H1 (cell line): ENCODE data around the gene DGKH. TPM values are rescaled to one million over a fixed set of nuclear protein-coding genes. Genes with fewer than 3 reads are reported as not detected.

Experiments used
- CTCF ChIA-PET: fragments of 300-600 bp; sonication (Branson Sonifier 250); formaldehyde crosslinking; loops from one replicate; lab custom pipeline; 2021; ENCODE audit not compliant: partially characterized antibody; lab: Charles Lee
- POLR2A ChIA-PET: fragments of 300-600 bp; sonication (Branson Sonifier 250); formaldehyde crosslinking; loops from one replicate; lab custom pipeline; 2021; ENCODE audit warnings: inconsistent platforms; ENCODE audit not compliant: partially characterized antibody; lab: Charles Lee
- DNase-seq, 2 experiments: peaks; one replicate each; pipeline versions ENCODE4 v3.0.0 to v3.0.0-alpha.2; 2010 to 2022; ENCODE audit warnings: low spot score in 2 of 2, low read depth in 1 of 2, mixed read lengths in 1 of 2
- FAIRE-seq: peaks from 2 replicates; lab custom pipeline; 2011; peaks lifted over from hg19 to GRCh38; lab: Jason Lieb, UNC
- H2AFZ ChIP-seq: 2 replicates; pipeline ENCODE4 v1.8.1; 2012; ENCODE audit warnings: low read length, inconsistent platforms
- H2AK5ac ChIP-seq: 2 replicates; pipeline ENCODE4 v1.6.1; 2013; ENCODE audit warnings: low read depth, low read length
- H2BK120ac ChIP-seq: replicated peaks from 2 replicates; pipeline ENCODE3; 2013; ENCODE audit warnings: low read depth, low read length, inconsistent platforms
- H2BK12ac ChIP-seq: 2 replicates; pipeline ENCODE4 v1.6.1; 2013; ENCODE audit warnings: low read depth, low read length
- H2BK15ac ChIP-seq: 2 replicates; pipeline ENCODE4 v1.6.1; 2013; ENCODE audit warnings: low read length
- H2BK20ac ChIP-seq: 2 replicates; pipeline ENCODE4 v1.6.1; 2013; ENCODE audit warnings: low read length
- H2BK5ac ChIP-seq: 2 replicates; pipeline ENCODE4 v1.6.1; 2013; ENCODE audit warnings: low read depth, low read length
- H3K14ac ChIP-seq: 2 replicates; pipeline ENCODE4 v1.6.1; 2013; ENCODE audit warnings: inconsistent platforms; ENCODE audit not compliant: insufficient read length
- H3K18ac ChIP-seq: 2 replicates; pipeline ENCODE4 v1.6.1; 2013; ENCODE audit warnings: low read length; ENCODE audit errors: extremely low read depth
- H3K23ac ChIP-seq: 2 replicates; pipeline ENCODE4 v1.6.1; 2013; ENCODE audit warnings: inconsistent platforms; ENCODE audit not compliant: insufficient read length
- H3K23me2 ChIP-seq: 2 replicates; pipeline ENCODE4 v1.6.1; 2013; ENCODE audit warnings: low read depth, low read length
- H3K27ac ChIP-seq: 2 replicates; pipeline ENCODE4 v1.6.1; 2011; ENCODE audit warnings: low read depth, low read length, inconsistent platforms
- H3K27me3 ChIP-seq, 4 experiments: replicated peaks in 1 of 4; 1 replicate in 1 of 4; 2 replicates in 3 of 4; pipeline versions ENCODE4 v1.6.1 to v1.8.1; 2011 to 2013; ENCODE audit warnings: low read length in 3 of 4, mild to moderate bottlenecking in 3 of 4, inconsistent platforms in 2 of 4, mixed read lengths in 2 of 4, moderate library complexity in 1 of 4; ENCODE audit not compliant: control insufficient read depth in 3 of 4, insufficient read depth in 3 of 4; ENCODE audit errors: extremely low read depth in 1 of 4
- H3K36me3 ChIP-seq, 4 experiments: 2 replicates each; pipeline versions ENCODE4 v1.6.1 to v1.8.1; 2011 to 2013; ENCODE audit warnings: mild to moderate bottlenecking in 4 of 4, low read length in 3 of 4, moderate library complexity in 2 of 4, control low read depth in 1 of 4, inconsistent platforms in 1 of 4; ENCODE audit not compliant: insufficient read depth in 4 of 4, control insufficient read depth in 2 of 4
- H3K4ac ChIP-seq: replicated peaks from 2 replicates; pipeline ENCODE3; 2013; ENCODE audit warnings: low read length, low read depth, mixed read lengths, inconsistent platforms; ENCODE audit not compliant: insufficient read length
- H3K4me1 ChIP-seq, 4 experiments: replicated peaks in 1 of 4; 1 replicate in 1 of 4; 2 replicates in 3 of 4; pipeline versions ENCODE4 v1.6.1 to v1.8.1; 2011 to 2013; ENCODE audit warnings: low read length in 3 of 4, inconsistent platforms in 2 of 4, mixed read lengths in 1 of 4; ENCODE audit not compliant: insufficient read depth in 4 of 4, control insufficient read depth in 3 of 4
- H3K4me2 ChIP-seq, 2 experiments: 2 replicates each; pipeline versions ENCODE4 v1.6.1 to v1.8.1; 2011 to 2013; ENCODE audit warnings: low read depth in 2 of 2, low read length in 2 of 2, control low read depth in 1 of 2, inconsistent platforms in 1 of 2, mild to moderate bottlenecking in 1 of 2; ENCODE audit not compliant: insufficient read depth in 1 of 2
- H3K4me3 ChIP-seq, 4 experiments: fragments of 200-600, 300-600 bp in 1 of 4; sonication (generic), shearing (Covaris generic), sonication (Bioruptor Twin) in 1 of 4; 2 replicates each; pipeline versions ENCODE4 v1.5.1 to v1.8.1; 2011 to 2016; ENCODE audit warnings: low read length in 4 of 4, low read depth in 3 of 4, control low read depth in 2 of 4, inconsistent platforms in 2 of 4, mild to moderate bottlenecking in 2 of 4, mixed read lengths in 1 of 4, moderate library complexity in 1 of 4; ENCODE audit not compliant: insufficient read depth in 2 of 4; ENCODE audit errors: extremely low read depth in 1 of 4
- H3K56ac ChIP-seq: replicated peaks from 2 replicates; pipeline ENCODE3; 2013; ENCODE audit warnings: low read depth, mild to moderate bottlenecking, mixed read lengths, low read length, inconsistent platforms; ENCODE audit not compliant: insufficient read length
- H3K79me1 ChIP-seq: 2 replicates; pipeline ENCODE4 v1.6.1; 2013; ENCODE audit warnings: low read depth, low read length, control low read depth
- H3K79me2 ChIP-seq, 2 experiments: 2 replicates each; pipeline versions ENCODE4 v1.6.1 to v1.8.1; 2012 to 2013; ENCODE audit warnings: low read length in 2 of 2, mild to moderate bottlenecking in 2 of 2, inconsistent platforms in 1 of 2; ENCODE audit not compliant: insufficient read depth in 2 of 2, control insufficient read depth in 1 of 2
- H3K9ac ChIP-seq, 4 experiments: replicated peaks in 1 of 4; 1 replicate in 1 of 4; 2 replicates in 3 of 4; pipeline versions ENCODE4 v1.6.1 to v1.8.1; 2011 to 2013; ENCODE audit warnings: low read depth in 3 of 4, low read length in 3 of 4, control low read depth in 2 of 4, mild to moderate bottlenecking in 2 of 4, moderate library complexity in 2 of 4, inconsistent platforms in 1 of 4; ENCODE audit errors: extremely low read depth in 1 of 4
- H3K9me3 ChIP-seq, 2 experiments: 2 replicates each; pipeline versions ENCODE4 v1.6.1 to v1.8.1; 2012 to 2013; ENCODE audit warnings: mild to moderate bottlenecking in 2 of 2, moderate library complexity in 2 of 2, control low read depth in 1 of 2, inconsistent platforms in 1 of 2, low read depth in 1 of 2, low read length in 1 of 2, mixed read lengths in 1 of 2; ENCODE audit not compliant: insufficient read depth in 2 of 2
- H4K20me1 ChIP-seq, 2 experiments: replicated peaks in 1 of 2; 2 replicates each; pipeline versions ENCODE3 to v1.8.1; 2011 to 2013; ENCODE audit warnings: inconsistent platforms in 2 of 2, low read length in 2 of 2, mild to moderate bottlenecking in 1 of 2; ENCODE audit not compliant: insufficient read depth in 2 of 2, control insufficient read depth in 1 of 2
- H4K5ac ChIP-seq: 2 replicates; pipeline ENCODE4 v1.6.1; 2013; ENCODE audit warnings: low read length, low read depth, mixed read lengths, inconsistent platforms; ENCODE audit not compliant: insufficient read length
- H4K8ac ChIP-seq: 2 replicates; pipeline ENCODE4 v1.8.0; 2013; ENCODE audit warnings: mild to moderate bottlenecking, moderate library complexity, low read length, inconsistent platforms; ENCODE audit not compliant: insufficient read depth; ENCODE audit errors: extremely low read depth
- H4K91ac ChIP-seq: replicated peaks from 2 replicates; pipeline ENCODE3; 2013; ENCODE audit warnings: low read length, mixed read lengths, inconsistent platforms; ENCODE audit not compliant: insufficient read length
- SIN3A ChIP-seq, 2 experiments: IDR thresholded peaks in 1 of 2; conservative IDR thresholded peaks in 1 of 2; 2 replicates each; pipeline ENCODE4 v1.6.1; 2011 to 2012; ENCODE audit warnings: low read length in 2 of 2, improper control_type of control experiment in 1 of 2, low read depth in 1 of 2, mild to moderate bottlenecking in 1 of 2
- WGBS, 2 experiments: shearing (Covaris generic) in 1 of 2; methylation state at CpG; one replicate each; pipeline versions ENCODE4 v1.1.6 to v1.1.7; 2013 to 2015; ENCODE audit warnings: low lambda C conversion rate in 2 of 2, mixed read lengths in 2 of 2, inconsistent platforms in 1 of 2, low coverage in 1 of 2, missing lambda C conversion rate in 1 of 2; ENCODE audit not compliant: insufficient replicate concordance in 2 of 2, insufficient coverage in 1 of 2, insufficient read length in 1 of 2; ENCODE audit errors: extremely low coverage in 1 of 2, missing lambda C conversion rate in 1 of 2; 5-methylcytosine and 5-hydroxymethylcytosine counted together
- polyA plus RNA-seq, 7 experiments: library from polyadenylated mRNA; depleted of rRNA in 3 of 7; stranded (reverse) in 5 of 7; unstranded in 2 of 7; fragments of >200 nt in 5 of 7; fragments of 200-250 nt in 2 of 7; gene quantifications; 1 replicate in 5 of 7; 2 replicates in 1 of 7; 4 replicates in 1 of 7; pipeline versions ENCODE4 v1.2.1 to v1.2.3, GENCODE V29; 2011 to 2013; ENCODE audit warnings: missing spikeins in 2 of 7, mixed read lengths in 2 of 7
- total RNA-seq: library from RNA; stranded (reverse); fragmentation: NEBNext Ultra II Directional; extraction: Animal tissue kit (Norgen Biotek cat#: 25700); gene quantifications from 2 replicates; pipeline ENCODE4 v1.2.1, GENCODE V29; 2021

The DGKH gene
- total and polyA plus RNA-seq, 2 of the 8 experiments (the other 6 are each of a cell fraction or from before 2014, with no cell fraction given) = 2.1 to 7.9 TPM

DNA sequence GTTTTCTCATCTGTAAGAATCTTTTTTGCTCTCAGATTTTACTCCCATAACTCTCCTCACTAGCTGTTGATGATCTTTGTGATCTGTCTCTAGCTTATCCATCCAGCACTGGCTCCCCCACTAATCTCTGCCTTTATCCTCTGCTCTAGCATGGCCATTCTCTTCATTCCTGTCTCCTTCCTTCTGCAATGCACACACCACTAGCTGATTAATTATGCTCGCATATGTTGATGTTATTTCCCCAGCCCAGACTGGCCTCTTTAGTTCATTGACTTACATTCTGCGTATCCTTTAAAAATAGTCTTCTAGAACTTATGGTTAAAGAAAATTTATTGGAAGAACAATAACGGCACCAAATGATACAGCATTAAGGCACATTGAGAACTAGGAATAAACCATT, 52.5 kb downstream of the DGKH start:
- CTCF ChIA-PET = interaction anchor here (0.6 to 1.5 kb wide), 4 partner anchors 10 to 196 kb away, joined by 3 to 4 read pairs (median 3); no protein-coding TSS in a partner anchor
- WGBS, 2 experiments = 93% methylated on average over 3 of the region's 3 CpGs; no CpG with 5 or more reads in 1 of the 2 experiments
- H3K4ac ChIP-seq = no peak overlapping the region

More for the DNA sequence above, 52.5 kb downstream of the DGKH start:
- Histone ChIP-seq H3K36me3 (no peaks in the 10 kb centered on the region), H2BK20ac (no peak overlapping the region), H3K23ac (no peak overlapping the region), H2BK15ac (no peak overlapping the region), H2BK5ac (no peak overlapping the region), H3K9me3 (no peaks in the 10 kb centered on the region), H3K4me2 (no peak overlapping the region), H2BK120ac (no peak overlapping the region), H3K18ac (no peak overlapping the region), H3K14ac (no peak overlapping the region), H4K5ac (no peak overlapping the region), H4K91ac (no peak overlapping the region), H4K20me1 (peaks cover 0 to 3% of the 10 kb centered on the region in 2 experiments), H3K79me2 (0 out of 4 replicates have a peak, but pooled peaks cover 0 to 2% of the 10 kb centered on the region in 2 experiments), H3K27me3 (no peaks in the 10 kb centered on the region), H3K4me3 (no peak overlapping the region), H3K27ac (no peak overlapping the region), H4K8ac (no peak overlapping the region), H3K79me1 (peaks cover 3% of the 10 kb centered on the region; the same call in 1 of the 2 replicates), H3K9ac (no peak overlapping the region; a peak in 1 of 7 replicates), H3K23me2 (no peaks in the 10 kb centered on the region; the same call in 1 of the 2 replicates), H2AFZ (no peak overlapping the region), H2AK5ac (no peak overlapping the region), H3K4me1 (no peaks in the 10 kb centered on the region), H3K56ac (no peak overlapping the region)
- POLR2A ChIA-PET = interaction anchor here (0.6 kb wide), 1 partner anchor 1207 kb away, joined by 3 read pairs; no protein-coding TSS in a partner anchor
- no peak for FAIRE-seq
- DNase-seq = no peak
- TF ChIP-seq SIN3A (conservative IDR thresholded peaks at IDR 0.05 in 1 of 2, IDR thresholded peaks at IDR 0.05 in 1 of 2; ENCODE audit: low read depth in 1 of 2, low read length in 2 of 2) = no peak
- TF ChIP-seq, all 59 proteins: peak for 0
- no peak overlapping the region for H2BK12ac ChIP-seq
